Measurements from ENCODE around the gene PPP2R3B.
"Not testable (repeated sequence)": the region's sequence is repeated elsewhere in the genome, so short reads cannot be mapped to it uniquely, and the experiment has no call there.

Gene PPP2R3B

GRCh38 chrX:386768-387575 is at the start of gene PPP2R3B:
Gene PPP2R3B (minus strand): TSS chrX:386907. CDS start chrX:386691, 216 bp downstream.
- no peak for DNase-seq

GRCh38 chrX:435536-436122 is 48.9 kb upstream of the PPP2R3B start:
- DNase-seq: no peak

- DNase-seq: no peak
These were observed 48.2 kb upstream of the PPP2R3B start for GRCh38 chrX:434946-435345.

- no peak for DNase-seq
These were observed 47.1 kb upstream of the PPP2R3B start for GRCh38 chrX:433771-434170.

GRCh38 chrX:432666-433065 is 46.0 kb upstream of the PPP2R3B start:
- not testable (repeated sequence) for DNase-seq

GRCh38 chrX:431492-432111 is 44.9 kb upstream of the PPP2R3B start:
- DNase-seq: no peak

GRCh38 chrX:431056-431455 is 44.3 kb upstream of the PPP2R3B start:
- DNase-seq: no peak

GRCh38 chrX:429266-429825 is 42.6 kb upstream of the PPP2R3B start:
- DNase-seq: no peak

DNA sequence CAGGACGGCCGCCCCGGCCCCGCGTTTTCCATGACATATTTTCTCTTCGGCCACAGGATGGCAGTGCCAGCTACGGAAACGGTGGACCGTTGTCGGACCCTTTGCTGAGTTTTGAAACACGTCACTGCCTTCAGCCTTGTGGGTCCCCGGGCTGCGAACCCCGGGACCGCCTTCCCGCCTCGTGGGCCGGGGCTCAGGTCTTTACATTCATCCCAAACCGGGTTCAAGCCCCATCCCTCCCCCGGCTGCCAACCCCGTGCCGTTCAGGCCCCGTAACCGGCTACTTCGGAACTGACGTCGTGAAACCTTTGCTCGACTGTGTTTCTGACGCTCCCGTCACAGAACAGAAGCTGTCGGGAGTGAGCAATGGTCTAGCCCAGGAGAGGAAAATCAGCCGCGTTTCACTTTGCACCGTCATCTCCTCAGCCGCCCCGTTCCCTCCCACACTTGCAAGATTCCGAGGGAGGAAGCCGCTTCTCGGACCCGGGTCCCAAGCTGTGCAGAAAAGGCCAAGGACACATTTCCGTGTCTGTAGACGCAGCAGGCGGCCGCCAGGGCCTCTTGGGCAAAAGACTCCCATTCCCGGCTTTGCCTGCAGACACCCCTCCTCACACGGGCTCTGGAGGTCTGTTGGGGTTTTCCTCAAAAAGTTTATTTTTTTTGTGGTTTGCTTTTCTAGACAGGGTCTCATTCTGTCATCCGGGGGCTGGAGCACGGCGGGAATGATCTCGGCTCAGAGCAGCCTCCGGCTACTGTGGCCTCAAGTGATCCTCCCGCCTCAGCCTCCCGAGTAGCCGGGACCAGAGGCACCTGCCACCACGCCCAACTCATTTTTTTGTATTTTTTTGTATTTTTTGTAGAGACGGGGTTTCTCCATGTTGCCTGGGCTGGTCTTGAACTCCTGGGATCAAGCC is 41.4 kb upstream of the PPP2R3B start:
- DNase-seq: no peak

DNA sequence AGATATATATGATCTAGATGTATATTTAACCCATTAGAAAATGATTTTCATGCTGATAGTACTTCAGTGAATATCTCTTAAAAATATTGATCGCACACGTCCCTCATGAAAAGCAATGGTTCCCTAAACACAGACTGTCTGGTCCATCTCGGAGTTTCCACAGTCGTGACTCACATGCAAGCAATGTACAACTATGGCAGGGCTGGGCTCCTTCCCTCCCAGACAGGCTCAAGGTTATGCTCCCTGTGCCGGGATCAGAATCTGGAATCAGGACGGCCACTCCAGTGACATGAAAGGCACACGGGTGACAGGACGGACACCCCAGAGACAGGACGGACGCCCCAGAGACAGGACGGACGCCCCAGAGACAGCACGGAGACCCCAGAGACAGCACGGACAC is 40.2 kb upstream of the PPP2R3B start:
- DNase-seq: no peak

DNA sequence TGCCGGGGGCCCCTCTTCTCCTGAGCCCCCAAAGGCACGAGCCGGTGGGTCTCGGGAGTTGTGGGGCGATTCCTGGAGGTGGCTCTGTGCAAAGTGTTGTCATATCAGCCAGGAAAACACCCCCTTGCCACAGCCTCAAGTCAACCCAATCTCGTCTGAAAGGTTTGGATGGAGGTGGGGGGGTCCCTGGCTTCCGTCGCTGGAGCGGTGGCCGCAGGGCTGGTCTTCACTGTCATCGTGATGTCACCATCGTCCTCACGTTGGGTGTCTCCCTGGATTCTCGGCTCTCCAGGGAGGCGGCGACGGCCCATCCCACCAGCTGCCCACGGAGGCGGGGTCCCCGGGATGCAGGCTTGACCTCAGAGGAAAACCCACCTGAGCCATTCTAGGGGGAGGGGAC is 38.3 kb upstream of the PPP2R3B start:
- no peak for DNase-seq

- no peak for DNase-seq
These were observed 35.1 kb upstream of the PPP2R3B start for GRCh38 chrX:421646-422391.

- no peak for DNase-seq
These were observed 34.0 kb upstream of the PPP2R3B start for GRCh38 chrX:420496-421223.

GRCh38 chrX:418927-419729 is 32.4 kb upstream of the PPP2R3B start:
- DNase-seq: peak; percentile 41

DNA sequence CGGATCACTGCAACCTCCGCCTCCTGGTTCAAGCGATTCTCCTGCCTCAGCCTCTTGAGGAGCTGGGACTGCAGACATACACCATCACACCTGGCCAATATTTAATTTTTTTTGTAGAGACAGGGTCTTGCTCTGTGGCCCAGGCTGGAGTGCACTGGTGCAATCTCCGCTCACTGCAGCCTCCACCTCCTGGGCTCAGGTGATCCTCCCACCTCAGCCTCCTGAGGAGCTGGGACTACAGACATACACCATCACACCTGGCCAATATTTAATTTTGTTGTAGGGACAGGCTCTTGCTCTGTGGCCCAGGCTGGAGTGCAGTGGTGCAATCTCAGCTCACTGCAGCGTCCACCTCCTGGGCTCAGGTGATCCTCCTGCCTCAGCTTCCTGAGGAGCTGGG is 28.8 kb upstream of the PPP2R3B start:
- DNase-seq: not testable (repeated sequence)

- DNase-seq: no peak
These were observed 26.9 kb upstream of the PPP2R3B start for GRCh38 chrX:413322-414201.

- no peak for DNase-seq
These were observed 23.6 kb upstream of the PPP2R3B start for GRCh38 chrX:410296-410695.

GRCh38 chrX:405149-405548 is 18.4 kb upstream of the PPP2R3B start:
- no peak for DNase-seq

DNA sequence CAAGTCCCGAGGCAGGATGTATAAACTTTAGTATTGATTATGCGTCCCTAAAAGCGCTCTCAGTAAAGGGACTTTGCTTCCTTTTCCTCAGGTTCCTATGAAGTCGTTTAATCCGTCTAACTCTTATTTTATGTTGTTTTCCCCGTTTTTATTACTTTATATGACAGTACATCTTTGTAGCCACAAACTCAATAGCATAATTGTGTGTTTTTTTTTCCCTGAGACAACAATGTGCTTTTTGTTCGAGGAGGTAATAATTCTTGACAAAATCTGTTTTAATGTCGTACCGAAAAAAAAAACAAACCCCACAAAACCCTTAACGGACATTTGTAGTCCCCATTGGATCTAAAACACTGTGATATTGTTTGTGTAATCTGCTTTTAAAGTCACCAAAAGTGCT is 17.9 kb upstream of the PPP2R3B start:
- no peak for DNase-seq

All from NCI-H69 (cell line).